Psoas muscle (tissue), 8 donors: ENCODE results near the gene WNK4. TPM values are rescaled to one million over a fixed set of nuclear protein-coding genes. Genes with fewer than 3 reads are reported as not detected.

Experiments
- ATAC-seq, 4 donors: fragments of 200-7000 bp; cut with Tn5 transposase; one replicate each; pipeline ENCODE4 v1.9.1; 2020; ENCODE audit warnings: moderate library complexity in 3 of 4, mild to moderate bottlenecking in 2 of 4
- DNase-seq, 2 donors: peaks; one replicate each; pipeline ENCODE4 v3.0.0-alpha.2; 2020
- H3K27ac ChIP-seq: fragments of 200-600 bp; one replicate; pipeline ENCODE4 v1.8.0; 2022
- H3K27me3 ChIP-seq, 3 donors: fragments of 200-600 bp in 1 of 3; one replicate each; pipeline versions ENCODE4 v1.6.1 to v1.8.0; 2013 to 2022; ENCODE audit warnings: low read length in 2 of 3, mild to moderate bottlenecking in 2 of 3, moderate library complexity in 1 of 3; ENCODE audit not compliant: insufficient read depth in 3 of 3
- H3K36me3 ChIP-seq, 2 donors: fragments of 200-600 bp in 1 of 2; one replicate each; pipeline versions ENCODE4 v1.6.1 to v1.8.0; 2013 to 2022; ENCODE audit warnings: low read depth in 1 of 2, mild to moderate bottlenecking in 1 of 2, moderate library complexity in 1 of 2; ENCODE audit not compliant: insufficient read depth in 1 of 2
- H3K4me1 ChIP-seq: fragments of 200-600 bp; one replicate; pipeline ENCODE4 v1.8.0; 2022
- H3K4me3 ChIP-seq: fragments of 200-600 bp; one replicate; pipeline ENCODE4 v1.8.0; 2022; ENCODE audit warnings: mild to moderate bottlenecking
- H3K9me3 ChIP-seq: fragments of 200-600 bp; one replicate; pipeline ENCODE4 v1.8.0; 2022
- CTCF ChIP-seq: fragments of 200-600 bp; IDR thresholded peaks from one replicate; pipeline ENCODE4 v1.8.0; 2022; ENCODE audit warnings: antibody characterized with exemption
- WGBS, 3 donors: extraction: QIAGEN DNeasy Blood & Tissue Kit; methylation state at CpG; one replicate each; pipeline versions ENCODE4 v1.1.6 to v1.1.7; 2013; 5-methylcytosine and 5-hydroxymethylcytosine counted together
- intact Hi-C, 2 donors: fragments of 100-400 bp; cut with DNase I; formaldehyde crosslinking; loops; one replicate each; pipeline versions ENCODE4 v1.11.0 to v1.14.2; 2022
- polyA plus RNA-seq, 3 donors: library from polyadenylated mRNA; stranded (reverse); fragments of 200-250 nt; gene quantifications; one replicate each; pipeline ENCODE4 v1.2.3, GENCODE V29; 2013
- total RNA-seq, 4 donors: library from RNA; stranded (reverse); fragmentation: NEBNext Ultra II Directional in 2 of 4; extraction: Animal tissue kit (Norgen Biotek cat#: 25700) in 2 of 4; gene quantifications; one replicate each; pipeline versions ENCODE4 v1.2.1 to v1.2.4, GENCODE V29; 2021 to 2023
- donor health status: healthy with polysubstance abuse.
- donor health status: DM: no; HTN: no; CAD: no; lungs with moderate emphysema.
- donor health status: Bipolar disorder and iron deficiency.
- donor health status: healthy.
- donor health status: DM: yes; HTN: yes; CAD: no.
- donor health status: DM: no; HTN: no; CAD: no.
- donor health status: DM: no; HTN: no; CAD: no.
- donor health status: DM: yes; HTN: yes; CAD: no.

WNK4 gene
- total and polyA plus RNA-seq, 7 donors: 0.01 to 0.30 (median 0.08) TPM; not detected in 3

DNA sequence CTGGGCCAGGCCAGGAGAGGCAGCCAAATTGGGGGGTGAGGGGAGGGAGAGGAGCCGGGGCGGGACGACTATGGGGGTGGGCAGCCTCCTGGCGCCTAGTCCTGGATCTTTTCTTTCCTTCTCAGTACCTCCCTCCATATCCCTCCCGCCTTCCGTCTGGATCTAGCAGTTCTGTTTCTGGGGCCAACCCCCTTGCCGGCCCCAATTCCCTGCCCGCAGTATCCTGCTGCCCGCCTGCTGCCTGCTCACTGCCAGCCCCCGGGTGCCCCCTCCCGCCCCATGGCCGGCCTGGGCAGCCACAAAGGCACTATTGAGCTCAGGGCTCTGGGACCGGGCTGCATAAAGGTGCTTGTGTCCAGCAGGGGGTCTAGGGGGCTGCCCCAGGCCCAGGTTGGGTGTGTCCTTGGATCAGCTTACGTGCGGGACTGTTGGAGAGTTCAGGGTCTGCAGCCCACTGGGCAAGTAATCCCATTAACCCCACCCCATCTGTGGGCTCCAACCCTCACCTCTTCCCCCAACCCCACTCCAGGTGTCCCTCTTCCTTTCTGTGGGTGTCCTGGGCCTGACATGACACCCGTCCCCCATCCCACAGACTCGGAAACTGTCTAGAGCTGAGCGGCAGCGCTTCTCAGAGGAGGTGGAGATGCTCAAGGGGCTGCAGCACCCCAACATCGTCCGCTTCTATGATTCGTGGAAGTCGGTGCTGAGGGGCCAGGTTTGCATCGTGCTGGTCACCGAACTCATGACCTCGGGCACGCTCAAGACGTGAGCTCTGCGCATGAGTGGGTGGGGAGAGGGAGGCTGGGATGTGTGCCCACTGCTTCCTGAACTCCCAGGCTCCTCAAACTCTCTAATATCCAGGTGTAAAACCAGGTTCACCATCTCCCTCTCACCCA, 2.0 kb downstream of the WNK4 start:
- ATAC-seq (no peak), DNase-seq (no peak)
- intact Hi-C loops: no loop called here
- TF ChIP-seq CTCF: no peak
- Histone ChIP-seq H3K27ac (no peak overlapping the region), H3K36me3 (peaks cover 6 to 24% of the 10 kb centered on the region in 2 donors), H3K4me3 (no peak overlapping the region), H3K4me1 (no peaks in the 10 kb centered on the region), H3K27me3 (peaks cover 0 to 73% (median 23%) of the 10 kb centered on the region in 3 donors), H3K9me3 (no peaks in the 10 kb centered on the region)
- 20 to 34% (median 29%) methylated on average over 25 to 29 of the region's 29 CpGs for WGBS, 3 donors

- no peaks in the 10 kb centered on the region for H3K4me1 ChIP-seq
- 21 to 31% (median 28%) methylated on average over 9 of the region's 9 CpGs for WGBS, 3 donors
- no peak for TF ChIP-seq CTCF
- DNase-seq: no peak
- no peak for ATAC-seq
- intact Hi-C loops: no loop called here
- no peak overlapping the region for H3K27ac ChIP-seq
- H3K4me3 ChIP-seq: no peak overlapping the region
- H3K9me3 ChIP-seq: no peaks in the 10 kb centered on the region
- peaks cover 6 to 16% of the 10 kb centered on the region in 2 donors for H3K36me3 ChIP-seq
- peaks cover 0 to 81% (median 25%) of the 10 kb centered on the region in 3 donors for H3K27me3 ChIP-seq
Observed at GRCh38 chr17:42783062-42783790, 2.8 kb downstream of the WNK4 start.

DNA sequence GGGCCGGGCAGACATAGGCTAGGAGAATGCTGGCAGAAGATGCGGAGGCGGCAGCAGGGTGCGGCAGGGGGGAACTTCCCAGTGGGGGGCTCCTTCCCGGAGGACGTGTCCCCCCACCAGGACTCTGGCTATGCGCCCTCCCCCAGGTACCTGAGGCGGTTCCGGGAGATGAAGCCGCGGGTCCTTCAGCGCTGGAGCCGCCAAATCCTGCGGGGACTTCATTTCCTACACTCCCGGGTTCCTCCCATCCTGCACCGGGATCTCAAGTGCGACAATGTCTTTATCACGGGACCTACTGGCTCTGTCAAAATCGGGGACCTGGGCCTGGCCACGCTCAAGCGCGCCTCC, 3.4 kb downstream of the WNK4 start:
- no peak for TF ChIP-seq CTCF
- ATAC-seq: no peak

GRCh38 chr17:42784409-42784808, 4.0 kb downstream of the WNK4 start:
- peaks cover 0 to 88% (median 25%) of the 10 kb centered on the region in 3 donors for H3K27me3 ChIP-seq
- TF ChIP-seq CTCF: no peak
- WGBS, 3 donors: 9 to 24% (median 13%) methylated on average over 25 of the region's 25 CpGs
- H3K27ac ChIP-seq: no peak overlapping the region
- H3K4me1 ChIP-seq: no peaks in the 10 kb centered on the region
- H3K9me3 ChIP-seq: no peaks in the 10 kb centered on the region
- H3K36me3 ChIP-seq: peaks cover under 1 to 4% of the 10 kb centered on the region in 2 donors
- no peak for DNase-seq
- intact Hi-C loops: no loop called here
- H3K4me3 ChIP-seq: no peak overlapping the region
- no peak for ATAC-seq

More for the DNA sequence above, 3.4 kb downstream of the WNK4 start:
- intact Hi-C loops: no loop called here
- WGBS, 3 donors: 6 to 17% (median 10%) methylated on average over 22 of the region's 22 CpGs
- Histone ChIP-seq H3K27me3 (peaks cover 0 to 84% (median 25%) of the 10 kb centered on the region in 3 donors), H3K4me3 (no peak overlapping the region), H3K36me3 (peaks cover 6 to 10% of the 10 kb centered on the region in 2 donors), H3K4me1 (no peaks in the 10 kb centered on the region), H3K9me3 (no peaks in the 10 kb centered on the region), H3K27ac (no peak overlapping the region)
- DNase-seq: no peak
